Measurements from ENCODE around the gene CD53. TPM values are rescaled to one million over a fixed set of nuclear protein-coding genes. Genes with fewer than 3 reads are reported as not detected.

CD53 gene
- total RNA-seq, 1 donor from 2014 or later = not detected

- no peak overlapping the region for H3K4me3 ChIP-seq (ENCODE audit: low read depth, low read length)
- DNase-seq (ENCODE audit: low read depth) = no peak
- no peak for TF ChIP-seq CTCF (conservative IDR thresholded peaks at IDR 0.05; ENCODE audit: low read depth, low read length)
Measured at GRCh38 chr1:110898734-110899457, 25.9 kb downstream of the CD53 start.

GRCh38 chr1:110899458-110899843 lies 26.5 kb downstream of the CD53 start:
- no peak overlapping the region for H3K4me3 ChIP-seq (ENCODE audit: low read depth, low read length)
- no peak for DNase-seq (ENCODE audit: low read depth)
- no peak for TF ChIP-seq CTCF (conservative IDR thresholded peaks at IDR 0.05; ENCODE audit: low read depth, low read length)

DNA sequence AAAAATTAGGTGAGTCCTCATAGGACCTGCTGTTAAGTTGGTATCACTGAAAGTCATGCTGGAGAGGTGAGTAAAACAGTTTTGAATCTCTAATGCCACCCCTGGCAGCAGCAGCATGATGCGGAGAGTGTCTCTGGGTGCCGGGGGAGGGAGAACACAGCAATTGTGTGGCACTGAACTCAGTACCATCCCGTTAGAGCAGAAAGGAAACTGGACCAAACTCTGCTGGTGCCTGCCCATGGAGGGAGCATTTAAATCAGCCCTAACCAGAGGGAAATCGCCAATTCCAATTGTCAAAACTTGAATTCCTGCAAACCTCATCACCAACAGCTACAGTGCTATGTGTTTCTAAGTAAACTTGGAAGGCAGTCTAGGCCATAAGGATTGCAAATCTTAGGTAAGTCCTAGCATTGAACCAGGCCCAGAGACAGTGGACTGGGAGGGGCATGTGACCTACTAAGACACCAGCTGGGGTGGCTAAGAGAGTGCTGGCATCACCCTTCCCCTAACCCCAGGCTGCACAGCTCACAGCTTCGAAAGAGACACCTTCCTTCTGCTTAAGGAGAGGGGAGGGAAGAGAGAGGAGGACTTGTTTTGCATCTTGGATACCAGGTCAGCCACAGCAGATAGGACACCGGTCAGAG lies 30.0 kb downstream of the CD53 start:
- no peak for DNase-seq (ENCODE audit: low read depth)
- no peak for TF ChIP-seq CTCF (conservative IDR thresholded peaks at IDR 0.05; ENCODE audit: low read depth, low read length)
- no peak overlapping the region for H3K4me3 ChIP-seq (ENCODE audit: low read depth, low read length)

DNA sequence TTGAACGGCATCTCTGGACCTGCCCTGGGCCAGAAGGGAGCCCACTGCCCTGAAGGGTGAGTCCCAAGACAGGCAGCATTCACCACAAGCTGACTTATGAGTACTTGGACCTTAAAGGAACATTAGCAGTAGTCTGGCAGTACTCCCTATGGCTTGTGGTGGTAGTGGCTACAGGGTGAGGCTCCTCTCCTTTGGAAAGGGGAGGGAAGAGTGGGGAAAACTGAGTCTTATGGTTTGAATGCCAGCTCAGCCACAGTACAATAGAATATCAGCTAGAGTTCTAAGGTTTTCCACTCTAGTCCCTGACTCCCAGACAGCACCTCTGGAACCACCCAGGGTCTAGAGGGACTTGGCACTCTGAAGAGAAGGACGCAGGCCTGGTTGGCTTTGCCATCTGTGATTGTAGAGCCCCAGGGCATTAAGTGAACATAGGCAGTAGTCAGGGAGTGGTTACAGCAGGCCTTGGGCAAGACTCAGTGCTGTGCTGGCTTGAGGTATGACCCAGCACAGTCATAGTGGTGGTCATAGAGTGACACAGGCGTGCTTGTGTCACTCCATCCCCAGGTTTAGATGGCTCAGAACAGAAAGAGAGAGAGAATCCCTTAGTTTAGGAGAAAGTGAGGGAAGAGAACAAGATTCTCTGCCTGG lies 31.0 kb downstream of the CD53 start:
- TF ChIP-seq CTCF (conservative IDR thresholded peaks at IDR 0.05; ENCODE audit: low read depth, low read length) = no peak
- H3K4me3 ChIP-seq (ENCODE audit: low read depth, low read length) = no peak overlapping the region
- no peak for DNase-seq (ENCODE audit: low read depth)

- no peak overlapping the region for H3K4me3 ChIP-seq (ENCODE audit: low read depth, low read length)
- TF ChIP-seq CTCF (conservative IDR thresholded peaks at IDR 0.05; ENCODE audit: low read depth, low read length) = no peak
- no peak for DNase-seq (ENCODE audit: low read depth)
Measured at GRCh38 chr1:110912784-110913183, 39.8 kb downstream of the CD53 start.

GRCh38 chr1:110914676-110915075 lies 41.7 kb downstream of the CD53 start:
- no peak overlapping the region for H3K4me3 ChIP-seq (ENCODE audit: low read depth, low read length)
- no peak for TF ChIP-seq CTCF (conservative IDR thresholded peaks at IDR 0.05; ENCODE audit: low read depth, low read length)
- DNase-seq (ENCODE audit: low read depth) = no peak
